Hematopoietic multipotent progenitor cell treated with erythropoietin and hydrocortisone succinate and interleukin-3 and kit ligand, for 15 days (in vitro differentiated cells): ENCODE results near the gene CCDC77.
"Not testable (repeated sequence)": the region's sequence is repeated elsewhere in the genome, so short reads cannot be mapped to it uniquely, and the experiment has no call there.

Experiments used
- DNase-seq: peaks from one replicate; pipeline ENCODE4 v3.0.0-alpha.2; 2015; ENCODE audit warnings: low spot score

The CCDC77 gene

DNA sequence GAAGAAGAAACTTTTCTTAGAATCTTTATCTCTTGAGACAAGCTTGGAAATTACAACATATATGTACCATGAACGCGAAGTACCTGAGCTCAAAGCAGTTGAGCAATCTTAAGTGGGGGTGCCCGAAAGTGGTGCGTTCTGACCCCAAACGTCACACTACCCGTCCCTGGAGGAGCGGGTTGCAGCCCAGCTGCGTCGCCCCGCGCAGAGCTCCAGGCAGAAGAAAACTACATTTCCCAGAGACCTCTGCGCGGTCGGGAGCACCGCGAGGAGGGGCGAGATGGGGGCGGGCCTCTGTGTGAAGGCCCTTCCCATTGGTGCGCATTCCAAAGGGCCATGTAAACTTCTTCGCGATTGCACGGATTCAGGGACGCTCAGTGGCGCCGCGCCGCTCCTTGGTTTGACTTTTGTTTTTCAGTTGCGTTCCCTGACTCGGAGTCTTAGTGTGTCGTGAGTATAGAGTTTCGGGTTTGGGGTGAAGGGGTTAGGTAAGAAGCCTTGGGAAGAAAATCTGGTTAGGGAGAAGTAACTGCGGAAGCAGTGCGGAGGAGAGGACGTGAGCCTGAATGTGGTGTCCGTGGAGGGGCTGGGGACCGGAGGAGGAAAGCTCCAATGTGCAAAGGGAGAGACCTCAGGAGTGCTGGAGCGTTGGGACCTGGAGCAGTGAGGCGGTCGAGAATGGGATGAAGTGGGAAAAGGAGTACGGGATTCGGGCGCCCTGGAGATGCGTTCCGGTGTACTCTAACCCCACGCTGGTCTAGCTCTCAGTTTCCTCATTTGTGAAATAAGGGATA is at the start of gene CCDC77:
Gene CCDC77 (plus strand): TSS at position 410 of the 794 bp plus-strand sequence. CDS start 7,740 bp downstream, outside the sequence.
- peak; percentile 95 for DNase-seq

GRCh38 chr12:356276-356988 is 45.0 kb upstream of the CCDC77 start:
- DNase-seq = no peak

DNA sequence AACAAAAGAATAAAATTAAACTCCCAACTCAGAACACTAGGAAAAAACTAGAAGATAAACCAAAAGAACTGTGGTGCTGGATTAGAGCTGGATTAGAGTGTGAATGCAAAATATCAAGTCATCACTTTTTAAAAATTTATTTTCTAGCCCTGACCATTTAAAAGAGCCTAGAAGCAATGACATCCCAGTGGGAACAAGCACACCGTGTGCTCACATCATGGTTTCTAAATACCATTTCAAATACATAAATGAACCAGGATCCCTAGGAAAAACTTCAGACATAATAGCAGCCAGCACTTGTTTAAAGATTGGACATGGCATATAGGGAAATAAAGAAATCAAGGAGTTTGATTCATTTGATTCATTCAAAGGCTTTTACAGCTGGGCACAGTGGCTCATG is 42.4 kb upstream of the CCDC77 start:
- no peak for DNase-seq

DNA sequence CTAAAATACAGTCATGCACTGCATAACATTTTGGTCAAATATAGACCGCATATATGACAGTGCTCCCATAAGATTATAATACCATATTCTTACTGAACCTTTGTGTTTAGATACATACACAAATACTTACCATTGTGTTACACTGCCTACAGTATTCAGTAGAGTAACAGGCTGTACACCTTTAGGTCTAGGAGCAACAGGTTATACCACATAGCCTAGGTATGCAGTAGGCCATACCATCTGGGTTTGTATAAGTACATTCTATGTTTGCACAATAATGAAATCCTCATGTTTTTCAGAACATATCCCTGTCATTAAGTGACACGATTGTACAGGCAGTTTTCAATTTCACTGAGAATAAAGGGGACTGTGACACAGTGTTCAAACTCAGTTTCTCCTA is 34.6 kb upstream of the CCDC77 start:
- no peak for DNase-seq

- DNase-seq = no peak
These were observed 33.5 kb upstream of the CCDC77 start for GRCh38 chr12:367972-368371.

- DNase-seq = not testable (repeated sequence)
These were observed 30.5 kb upstream of the CCDC77 start for GRCh38 chr12:370739-371485.

DNA sequence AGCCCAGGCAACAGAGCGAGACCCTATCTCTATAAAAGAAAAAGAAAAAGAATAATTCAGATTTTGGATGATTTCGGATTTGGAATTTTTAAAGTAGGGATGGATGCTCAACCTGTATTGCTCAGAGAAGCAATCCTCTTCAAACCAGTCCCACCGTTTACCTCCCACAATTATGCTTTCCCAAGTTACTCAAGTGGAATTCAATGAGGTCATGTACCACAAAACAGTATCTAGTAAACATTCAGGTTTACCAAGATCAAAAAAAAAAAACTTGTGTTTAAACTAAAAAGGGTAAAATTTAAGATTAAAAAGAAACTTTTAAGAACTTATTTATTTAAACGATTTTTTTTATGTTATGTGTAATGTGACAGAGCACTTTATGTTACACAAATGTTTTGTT is 14.8 kb upstream of the CCDC77 start:
- no peak for DNase-seq

- no peak for DNase-seq
These were observed 13.4 kb upstream of the CCDC77 start for GRCh38 chr12:388012-388411.

DNA sequence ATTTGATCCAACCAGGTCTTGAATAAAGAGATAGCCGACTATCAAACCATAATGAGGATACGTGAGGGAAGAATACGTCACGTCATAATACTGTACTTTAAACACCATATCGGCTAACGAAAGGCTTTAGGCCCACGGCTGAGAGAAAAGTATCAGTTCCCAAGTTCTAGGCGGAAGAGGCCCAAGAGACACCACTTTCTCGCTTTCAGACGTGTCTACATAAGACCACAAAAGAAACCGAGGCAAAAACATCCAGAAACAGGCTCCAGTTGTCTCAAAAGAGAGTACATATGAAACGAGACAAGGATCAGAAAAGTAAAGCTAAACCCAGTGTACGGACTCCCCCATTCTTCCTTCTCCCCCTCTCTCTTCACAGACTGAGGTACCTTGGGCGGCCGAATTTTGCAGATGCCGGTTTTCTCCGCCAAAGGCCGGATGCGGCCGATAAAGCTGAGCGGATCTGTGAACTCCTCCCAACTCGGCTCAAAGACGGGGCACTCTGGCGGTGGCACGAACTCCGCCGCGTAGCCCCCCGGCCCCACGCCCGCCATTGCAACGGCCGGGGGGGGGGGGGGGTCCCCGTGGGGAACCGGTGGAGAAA is 12.8 kb upstream of the CCDC77 start:
- DNase-seq = peak; percentile 55

- peak; percentile 91 for DNase-seq
These were observed 12.0 kb upstream of the CCDC77 start, which contains the start of gene KDM5A for GRCh38 chr12:389142-390096. KDM5A (minus strand) TSS chr12:389320; CDS start chr12:389091, 229 bp downstream.

- no peak for DNase-seq
These were observed 616 bp upstream of the CCDC77 start for GRCh38 chr12:400828-401227.

- DNase-seq = peak; percentile 45
These were observed 565 bp downstream of the CCDC77 start for GRCh38 chr12:402029-402389.

DNA sequence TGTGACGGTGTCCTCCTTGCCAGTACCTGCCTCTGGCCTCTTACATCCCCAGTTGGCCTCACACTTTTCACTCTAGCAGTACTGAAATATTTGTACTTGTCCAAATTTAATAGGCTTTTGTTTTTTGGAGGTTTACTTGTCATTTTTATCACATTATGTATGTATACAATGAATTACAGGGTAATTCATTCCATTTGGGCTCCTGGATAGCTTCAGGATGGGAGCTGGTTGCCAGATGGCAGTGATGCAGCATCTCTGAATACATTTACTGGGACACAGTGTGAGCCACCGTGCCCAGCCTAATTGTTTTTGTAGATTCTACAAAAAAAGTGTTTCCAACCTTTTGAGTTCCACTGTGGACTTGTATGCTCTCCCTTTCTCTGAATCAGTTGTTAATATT is 13.4 kb downstream of the CCDC77 start:
- no peak for DNase-seq

DNA sequence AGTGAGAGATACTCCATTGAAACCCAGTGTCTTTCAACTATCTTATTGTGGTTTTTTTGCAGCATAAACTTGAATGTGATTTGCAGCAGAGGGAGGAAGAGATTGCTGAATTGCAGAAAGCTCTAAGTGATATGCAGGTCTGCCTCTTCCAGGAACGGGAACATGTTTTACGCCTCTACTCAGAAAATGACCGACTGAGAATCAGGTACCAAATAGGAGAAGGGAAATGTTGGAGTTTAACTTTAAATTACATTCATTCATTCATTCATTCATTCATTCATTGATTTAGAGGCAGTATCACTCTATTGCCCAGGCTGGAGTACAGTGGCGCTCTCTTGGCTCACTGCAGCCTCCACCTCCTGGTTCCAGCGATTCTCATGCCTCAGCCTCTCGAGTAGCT is 17.0 kb downstream of the CCDC77 start:
- DNase-seq = no peak

DNA sequence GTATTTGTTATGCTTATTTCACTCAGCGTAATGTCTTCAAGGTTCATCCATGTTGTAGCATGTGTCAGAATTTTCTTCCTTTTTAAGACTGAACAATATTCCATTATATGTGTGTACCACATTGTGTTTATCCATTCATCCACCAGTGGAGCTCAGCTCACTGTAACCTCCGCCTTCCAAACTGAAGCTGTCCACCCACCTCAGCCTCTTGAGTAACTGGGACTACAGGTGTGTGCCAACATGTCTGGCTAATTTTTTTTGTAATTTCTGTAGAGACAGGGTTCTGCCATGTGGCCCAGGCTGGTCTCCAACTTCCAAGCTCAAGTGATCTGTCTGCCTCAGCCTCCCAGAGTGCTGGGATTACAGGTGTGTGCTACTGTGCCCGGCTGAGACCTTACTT is 21.1 kb downstream of the CCDC77 start:
- DNase-seq = no peak

DNA sequence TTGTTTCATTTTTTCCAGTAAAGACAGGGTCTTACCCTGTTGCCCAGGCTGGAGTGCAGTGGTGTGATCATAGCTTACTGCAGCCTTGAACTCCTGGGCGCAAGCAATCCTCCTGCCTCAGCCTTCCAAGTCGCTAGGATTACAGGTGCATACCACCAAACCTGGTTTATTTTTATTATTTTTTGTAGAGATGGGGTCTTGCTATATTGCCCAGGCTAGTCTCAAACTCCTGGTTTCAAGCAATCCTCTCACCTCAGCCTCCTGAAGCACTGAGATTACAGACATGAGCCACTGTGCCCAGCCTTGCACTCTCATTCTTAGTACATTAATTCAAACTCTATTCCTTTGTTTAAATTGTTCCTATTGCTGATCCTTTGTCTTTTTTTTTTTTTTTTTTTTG is 34.3 kb downstream of the CCDC77 start:
- DNase-seq = not testable (repeated sequence)

DNA sequence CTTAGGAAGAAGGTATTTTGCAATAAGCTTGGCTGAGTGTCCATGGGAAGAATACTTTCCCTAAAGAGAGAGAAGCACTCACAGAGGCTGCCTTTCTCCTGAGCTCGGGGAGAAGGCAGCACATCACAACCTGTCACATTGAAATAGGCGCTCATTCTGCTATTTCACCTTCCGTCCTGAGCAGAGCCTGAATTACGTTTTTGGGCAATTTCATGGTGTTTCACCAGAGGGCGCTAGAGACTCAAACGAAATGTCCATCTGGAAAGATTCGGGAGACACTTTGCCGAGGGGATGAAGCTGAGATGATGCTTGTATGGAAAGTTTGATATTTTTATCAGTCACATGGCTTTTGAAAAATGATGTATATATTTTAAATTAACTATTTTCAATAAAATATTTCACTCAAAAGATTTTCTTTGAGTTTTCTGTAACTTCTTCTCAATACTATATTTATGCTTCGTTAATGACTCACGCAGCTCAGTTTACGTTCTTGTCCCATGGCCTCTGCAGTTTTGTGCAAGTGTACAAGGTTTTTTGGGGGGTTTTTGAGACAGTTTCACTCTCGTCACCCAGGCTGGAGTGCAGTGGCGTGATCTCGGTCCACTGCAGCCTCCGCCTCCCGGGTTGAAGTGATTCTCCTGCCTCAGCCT is 40.9 kb downstream of the CCDC77 start:
- DNase-seq = peak; percentile 70

GRCh38 chr12:447141-447540 is 45.7 kb downstream of the CCDC77 start:
- no peak for DNase-seq

- DNase-seq = no peak
These were observed 47.8 kb downstream of the CCDC77 start for GRCh38 chr12:449203-449602.

DNA sequence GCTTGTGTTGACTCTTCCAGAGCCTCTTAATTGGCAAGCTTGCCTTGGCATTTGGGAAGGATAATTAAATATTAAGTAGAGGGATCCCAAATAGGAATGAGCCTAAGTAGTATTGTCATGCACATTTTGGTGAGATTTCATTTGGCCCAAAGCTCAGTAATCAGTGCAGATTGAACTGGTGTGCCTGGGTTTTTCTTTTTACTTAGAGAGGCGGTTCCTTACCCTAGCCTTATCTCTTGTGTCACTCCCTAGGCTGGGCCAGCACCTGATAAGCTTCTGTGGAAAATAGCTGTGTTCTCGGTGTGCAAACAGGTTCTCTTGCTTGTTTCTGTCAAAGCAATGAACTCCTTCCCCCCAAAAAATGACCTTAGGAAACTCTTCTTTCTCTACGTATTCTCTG is 49.0 kb downstream of the CCDC77 start:
- DNase-seq = no peak
